ENCODE measurements around the gene HOXC13.

HOXC13 gene

GRCh38 chr12:53949631-53950436 is 11.2 kb downstream of the HOXC13 start:
- H3K9me3 Mint-ChIP-seq = no peaks in the 10 kb centered on the region
- H3K4me1 Mint-ChIP-seq = peaks cover 6% of the 10 kb centered on the region
- no peak overlapping the region for H3K27ac Mint-ChIP-seq
- H3K27me3 Mint-ChIP-seq (ENCODE audit: low read depth) = peaks cover 100% of the 10 kb centered on the region
- no peak for TF ChIP-seq CTCF (IDR thresholded peaks at IDR 0.05; ENCODE audit: unreplicated experiment in 3 of 3)
- no peaks in the 10 kb centered on the region for H3K36me3 Mint-ChIP-seq (ENCODE audit: low read depth)
- H3K4me3 Mint-ChIP-seq = no peak overlapping the region

- Mint-ChIP-seq H3K36me3 (ENCODE audit: low read depth) (no peaks in the 10 kb centered on the region), H3K4me3 (no peak overlapping the region), H3K27ac (no peak overlapping the region), H3K9me3 (no peaks in the 10 kb centered on the region), H3K27me3 (ENCODE audit: low read depth) (peaks cover 100% of the 10 kb centered on the region), H3K4me1 (peaks cover 6% of the 10 kb centered on the region)
- no peak for TF ChIP-seq CTCF (IDR thresholded peaks at IDR 0.05; ENCODE audit: unreplicated experiment in 3 of 3)
Observed at GRCh38 chr12:53950437-53950773, 11.8 kb downstream of the HOXC13 start.

- H3K4me3 Mint-ChIP-seq = peak overlapping the region in 1 of 3 experiments; percentile 23
- H3K4me1 Mint-ChIP-seq = peaks cover 6% of the 10 kb centered on the region
- H3K27me3 Mint-ChIP-seq (ENCODE audit: low read depth) = peaks cover 100% of the 10 kb centered on the region
- H3K9me3 Mint-ChIP-seq = no peaks in the 10 kb centered on the region
- H3K27ac Mint-ChIP-seq = no peak overlapping the region
- no peak for TF ChIP-seq CTCF (IDR thresholded peaks at IDR 0.05; ENCODE audit: unreplicated experiment in 3 of 3)
- H3K36me3 Mint-ChIP-seq (ENCODE audit: low read depth) = no peaks in the 10 kb centered on the region
Observed at GRCh38 chr12:53950789-53951576, 12.4 kb downstream of the HOXC13 start.

- TF ChIP-seq CTCF (IDR thresholded peaks at IDR 0.05; ENCODE audit: unreplicated experiment in 3 of 3) = no peak
- Mint-ChIP-seq H3K4me1 (peaks cover 6% of the 10 kb centered on the region), H3K27me3 (ENCODE audit: low read depth) (peaks cover 100% of the 10 kb centered on the region), H3K4me3 (no peak overlapping the region), H3K27ac (no peak overlapping the region), H3K36me3 (ENCODE audit: low read depth) (no peaks in the 10 kb centered on the region), H3K9me3 (no peaks in the 10 kb centered on the region)
Observed at GRCh38 chr12:53951577-53952334, 13.1 kb downstream of the HOXC13 start.

- Mint-ChIP-seq H3K4me1 (peaks cover 6% of the 10 kb centered on the region), H3K9me3 (no peaks in the 10 kb centered on the region), H3K4me3 (no peak overlapping the region), H3K27ac (no peak overlapping the region), H3K36me3 (ENCODE audit: low read depth) (no peaks in the 10 kb centered on the region), H3K27me3 (ENCODE audit: low read depth) (peaks cover 100% of the 10 kb centered on the region)
- TF ChIP-seq CTCF (IDR thresholded peaks at IDR 0.05; ENCODE audit: unreplicated experiment in 3 of 3) = no peak
Observed at GRCh38 chr12:53952335-53952694, 13.7 kb downstream of the HOXC13 start.

Measured in nephron (organoid).